NCI-H510A treated with DMSO at 0.1 percent for 48 hours (cell line): ENCODE results near the gene SYT11.
"Not testable (repeated sequence)": the region's sequence is repeated elsewhere in the genome, so short reads cannot be mapped to it uniquely, and the experiment has no call there.

Source experiments
- DNase-seq: peaks from one replicate; lab custom pipeline; 2025; lab: John Stamatoyannopoulos, UW

The SYT11 gene, protein sequence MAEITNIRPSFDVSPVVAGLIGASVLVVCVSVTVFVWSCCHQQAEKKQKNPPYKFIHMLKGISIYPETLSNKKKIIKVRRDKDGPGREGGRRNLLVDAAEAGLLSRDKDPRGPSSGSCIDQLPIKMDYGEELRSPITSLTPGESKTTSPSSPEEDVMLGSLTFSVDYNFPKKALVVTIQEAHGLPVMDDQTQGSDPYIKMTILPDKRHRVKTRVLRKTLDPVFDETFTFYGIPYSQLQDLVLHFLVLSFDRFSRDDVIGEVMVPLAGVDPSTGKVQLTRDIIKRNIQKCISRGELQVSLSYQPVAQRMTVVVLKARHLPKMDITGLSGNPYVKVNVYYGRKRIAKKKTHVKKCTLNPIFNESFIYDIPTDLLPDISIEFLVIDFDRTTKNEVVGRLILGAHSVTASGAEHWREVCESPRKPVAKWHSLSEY

GRCh38 chr1:155859234-155859829 lies at the start of gene SYT11:
Gene SYT11, plus strand, starts transcription at chr1:155859567. Its CDS starts 195 bp downstream, at chr1:155859762.
- peak; percentile 96 for DNase-seq

GRCh38 chr1:155812878-155813277 lies 46.5 kb upstream of the SYT11 start:
- no peak for DNase-seq

DNA sequence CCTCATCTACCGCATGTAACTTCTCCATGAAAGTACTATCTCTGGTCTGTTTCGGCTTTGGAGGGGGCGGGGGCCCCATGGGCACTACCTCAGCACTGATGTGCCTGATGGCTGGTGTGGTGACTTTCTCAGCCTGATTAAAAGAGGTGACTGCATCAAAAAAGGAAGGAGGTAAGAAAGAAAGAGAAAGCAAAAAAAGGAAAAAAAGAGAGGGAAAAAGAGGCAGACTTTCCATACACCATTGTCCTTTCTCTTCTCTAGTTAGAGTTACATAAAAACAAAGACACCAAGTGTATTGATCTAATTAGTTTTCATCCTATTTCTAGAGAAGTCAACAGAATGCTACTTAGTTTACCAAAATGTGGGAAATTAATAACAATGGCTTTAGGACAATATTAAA lies 45.7 kb upstream of the SYT11 start:
- DNase-seq: no peak

DNA sequence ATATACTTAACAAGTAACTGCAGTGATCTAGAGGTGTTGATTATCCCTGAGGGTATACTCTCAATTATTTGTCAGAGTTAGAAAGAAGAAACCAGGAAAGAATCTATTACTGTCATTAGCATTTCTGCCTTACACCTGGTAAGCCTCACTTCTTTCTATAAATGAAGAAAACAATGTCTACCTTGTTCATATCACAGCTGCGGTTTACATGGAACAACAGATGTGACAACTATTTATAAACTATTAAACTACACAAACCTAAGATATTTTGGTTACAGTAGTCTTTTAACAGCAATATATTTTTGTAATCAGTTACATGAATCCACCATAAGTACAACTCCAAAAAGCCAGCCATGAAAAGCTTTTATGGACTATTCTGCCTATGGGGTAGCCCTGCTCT lies 43.0 kb upstream of the SYT11 start:
- DNase-seq: no peak

DNA sequence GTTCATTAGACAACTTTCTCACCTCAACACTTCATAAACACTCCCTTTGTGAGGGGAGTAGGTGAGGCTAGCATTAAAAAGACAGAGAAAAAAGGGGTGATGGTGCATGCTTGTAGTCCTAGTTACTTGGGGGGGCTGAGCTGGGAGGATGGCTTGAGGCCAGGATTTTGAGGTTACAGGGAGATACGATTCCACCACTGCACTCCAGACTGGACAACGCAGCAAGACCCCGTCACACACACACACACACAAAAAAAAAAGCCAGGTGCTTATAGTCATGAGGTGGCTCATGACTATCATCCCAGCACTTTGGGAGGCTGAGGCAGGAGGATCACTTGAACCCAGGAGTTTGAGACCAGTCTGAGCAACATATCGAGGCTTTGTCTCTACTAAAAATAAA lies 31.9 kb upstream of the SYT11 start:
- DNase-seq: no peak

GRCh38 chr1:155831279-155831976 lies 27.9 kb upstream of the SYT11 start:
- DNase-seq: no peak

DNA sequence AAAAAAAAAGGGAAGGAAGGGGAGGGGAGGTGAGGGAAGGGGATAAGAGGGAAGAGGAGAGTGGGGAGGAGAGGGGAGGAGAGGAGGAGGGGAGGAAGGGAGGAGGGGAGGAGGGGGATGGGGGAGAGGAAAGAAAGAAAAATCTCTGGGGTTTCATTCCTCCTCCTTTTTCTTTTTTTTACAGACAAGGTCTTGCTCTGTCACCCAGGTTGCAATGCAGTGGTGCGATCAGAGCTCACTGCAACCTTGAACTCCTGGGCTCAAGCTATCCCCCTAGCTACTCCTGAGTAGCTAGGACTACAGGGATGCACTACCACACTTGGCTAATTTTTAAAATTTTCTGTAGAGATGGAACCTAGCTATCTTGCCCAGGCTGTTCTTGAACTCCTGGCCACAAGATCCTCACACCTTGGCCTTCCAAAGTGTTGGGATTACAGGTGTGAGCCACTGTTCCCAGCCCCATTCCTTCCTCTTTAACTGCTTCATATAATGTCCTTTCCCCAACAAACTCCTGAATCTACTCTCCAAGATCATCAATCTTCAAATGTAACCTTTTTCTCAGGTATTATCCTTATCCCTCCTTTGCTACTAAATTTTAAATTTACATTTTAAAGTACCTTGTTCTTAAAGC lies 25.6 kb upstream of the SYT11 start:
- DNase-seq: no peak

DNA sequence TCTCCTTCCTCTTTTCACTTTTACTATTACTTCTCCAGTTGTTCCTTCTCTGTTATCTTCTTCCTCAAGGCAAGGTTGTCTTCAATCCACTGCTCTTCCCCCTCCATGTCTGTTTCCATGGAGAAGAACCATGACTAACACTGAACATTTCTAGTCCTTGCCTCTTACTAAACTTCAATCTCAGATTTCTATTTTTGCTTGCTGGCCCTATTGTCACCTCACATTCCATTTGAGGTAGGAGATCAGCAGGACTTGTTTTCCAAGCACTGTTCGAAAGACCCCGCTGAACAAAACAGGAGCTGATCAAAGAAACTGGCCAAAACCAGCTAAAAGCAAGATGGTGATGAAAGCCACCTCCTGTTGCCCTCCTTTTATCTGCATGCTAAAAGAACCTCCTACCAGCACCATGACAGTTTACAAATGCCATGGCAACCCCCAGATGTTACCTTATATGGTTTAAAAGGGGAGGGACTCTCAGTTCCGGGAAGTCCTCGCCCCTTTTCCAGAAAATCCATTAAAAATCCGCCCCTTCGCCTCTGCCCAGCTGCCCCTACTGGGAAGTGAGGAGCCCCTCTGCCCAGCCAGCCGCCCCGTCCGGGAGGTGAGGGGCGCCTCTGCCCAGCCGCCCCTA lies 25.0 kb upstream of the SYT11 start:
- DNase-seq: no peak

DNA sequence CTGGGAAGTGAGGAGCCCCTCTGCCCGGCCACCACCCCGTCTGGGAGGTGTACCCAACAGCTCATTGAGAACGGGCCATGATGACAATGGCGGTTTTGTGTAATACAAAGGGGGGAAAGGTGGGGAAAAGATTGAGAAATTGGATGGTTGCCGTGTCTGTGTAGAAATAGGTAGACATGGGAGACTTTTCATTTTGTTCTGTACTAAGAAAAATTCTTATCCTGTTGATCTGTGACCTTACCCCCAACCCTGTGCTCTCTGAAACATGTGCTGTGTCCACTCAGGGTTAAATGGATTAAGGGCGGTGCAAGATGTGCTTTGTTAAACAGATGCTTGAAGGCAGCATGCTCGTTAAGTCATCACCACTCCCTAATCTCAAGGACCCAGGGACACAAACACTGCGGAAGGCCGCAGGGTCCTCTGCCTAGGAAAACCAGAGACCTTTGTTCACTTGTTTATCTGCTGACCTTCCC lies 24.4 kb upstream of the SYT11 start:
- not testable (repeated sequence) for DNase-seq

- DNase-seq: no peak
Measured at GRCh38 chr1:155835548-155835947, 23.8 kb upstream of the SYT11 start.

GRCh38 chr1:155840386-155840785 lies 19.0 kb upstream of the SYT11 start:
- DNase-seq: no peak

DNA sequence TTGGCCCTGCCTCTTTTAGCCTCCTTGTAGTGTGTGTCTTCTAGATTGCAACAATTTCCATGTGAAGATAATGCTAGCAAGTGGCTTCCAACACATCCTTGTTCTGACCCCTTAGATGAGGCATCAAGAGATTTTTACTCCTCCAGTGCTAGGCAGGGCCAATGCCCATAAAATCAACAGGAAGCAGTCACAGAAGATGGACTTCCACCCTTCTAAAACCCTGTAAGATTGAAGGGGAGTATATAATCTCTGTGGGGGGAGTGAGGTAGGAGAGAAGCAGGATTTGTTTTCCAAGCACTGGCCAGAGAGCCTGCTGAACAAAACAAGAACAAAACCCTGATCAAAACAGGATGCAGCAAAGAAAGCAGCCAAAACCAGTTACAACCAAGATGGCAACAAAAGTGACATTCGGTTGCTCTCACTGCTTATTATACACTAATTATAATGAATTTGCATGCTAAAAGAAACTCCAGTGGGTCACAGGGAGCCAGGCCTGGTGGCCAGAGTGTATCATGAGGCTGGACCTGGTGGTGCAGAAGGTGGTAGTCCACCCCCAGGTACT lies 14.4 kb upstream of the SYT11 start:
- no peak for DNase-seq

DNA sequence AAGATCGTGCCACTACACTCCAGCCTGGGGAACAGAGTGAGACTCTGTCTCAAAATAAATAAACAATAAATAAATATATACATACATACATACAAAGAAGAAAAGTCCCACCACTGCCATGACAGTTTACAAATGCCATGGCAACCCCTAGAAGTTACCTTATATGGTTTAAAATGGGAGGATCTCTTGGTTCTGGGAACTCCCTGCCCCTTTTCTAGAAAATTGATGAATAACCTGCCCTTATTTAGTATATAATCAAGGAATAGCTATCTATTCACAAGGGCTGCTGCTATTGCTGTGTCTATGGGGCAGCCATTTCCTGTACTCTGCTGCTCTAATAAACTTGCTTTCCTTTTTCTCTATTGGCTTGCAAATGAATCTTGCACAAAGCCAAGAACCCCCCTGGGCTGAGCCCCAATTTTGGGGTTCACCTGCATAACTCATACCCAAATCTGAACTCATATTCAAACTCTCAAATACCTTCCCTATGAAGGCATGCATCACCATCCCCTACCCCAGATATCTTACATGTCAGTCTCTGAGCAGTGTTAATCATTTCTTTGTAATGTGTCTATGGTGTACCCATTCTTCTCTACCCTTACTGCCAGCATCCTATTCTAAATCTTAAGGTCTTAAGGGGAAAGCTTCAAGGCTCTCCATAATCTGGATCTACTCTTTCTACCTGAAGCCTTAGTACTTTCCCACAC lies 11.4 kb upstream of the SYT11 start:
- DNase-seq: no peak

GRCh38 chr1:155850345-155850744 lies 9.0 kb upstream of the SYT11 start:
- DNase-seq: no peak

DNA sequence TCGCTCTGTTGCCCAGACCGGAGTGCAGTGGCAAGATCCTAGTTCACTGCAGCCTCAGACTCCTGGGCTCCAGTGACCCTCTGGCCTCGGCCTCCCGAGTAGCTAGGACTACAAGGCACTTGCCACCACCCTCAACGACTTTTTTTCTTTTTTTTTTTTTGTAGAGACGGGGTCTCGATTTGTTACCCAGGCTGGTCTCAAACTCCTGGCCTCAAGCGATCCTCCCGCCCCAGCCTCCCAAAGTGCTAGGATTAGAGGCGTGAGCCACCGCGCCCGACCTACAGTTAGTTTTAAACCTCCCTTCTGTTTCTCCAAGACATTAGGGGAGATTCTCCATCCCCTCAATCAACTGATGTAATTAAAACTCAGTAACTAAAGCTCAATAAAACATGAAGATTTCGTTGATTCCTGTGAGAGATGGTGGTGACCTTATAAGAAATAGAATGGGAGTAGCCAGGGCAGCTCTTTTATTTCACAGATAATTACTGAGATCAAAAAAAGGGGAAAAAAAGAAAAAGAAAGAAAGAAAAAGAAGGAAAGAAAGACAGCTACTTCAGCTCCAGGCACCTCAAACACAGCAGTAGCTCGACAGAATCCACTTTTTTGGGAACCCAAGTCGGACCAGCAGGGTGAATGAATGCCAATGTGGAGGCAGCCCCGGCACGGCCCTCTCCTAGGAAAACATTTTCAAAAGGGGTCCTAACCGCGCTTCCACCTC lies 3.0 kb upstream of the SYT11 start:
- no peak for DNase-seq

- DNase-seq: peak; percentile 90
Measured at GRCh38 chr1:155856975-155857930, 2.1 kb upstream of the SYT11 start, which contains the start of gene GON4L. Gene GON4L, minus strand, starts transcription at chr1:155857214. Its CDS starts 3,434 bp downstream, at chr1:155853780.

DNA sequence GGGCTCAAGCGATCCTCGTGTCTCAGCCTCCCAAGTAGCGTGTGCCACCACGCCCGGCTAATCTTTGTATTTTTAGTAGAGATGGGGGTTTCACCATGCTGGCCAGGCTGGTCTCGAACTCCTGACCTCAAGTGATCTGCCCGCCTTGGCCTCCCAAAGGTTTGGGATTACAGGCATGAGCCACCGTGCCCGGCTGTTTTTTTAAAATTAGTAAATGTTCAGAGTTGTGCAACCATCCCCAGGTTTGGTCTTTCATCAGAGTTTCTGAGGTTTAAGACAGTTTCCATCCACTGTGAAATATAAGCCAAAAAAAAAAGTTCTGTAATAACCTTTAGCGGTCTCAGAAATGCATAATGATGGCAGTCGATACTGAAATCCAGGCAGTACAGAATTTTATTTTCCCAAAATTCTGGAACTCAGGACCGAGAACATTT lies 550 bp upstream of the SYT11 start:
- no peak for DNase-seq

GRCh38 chr1:155859881-155860871 lies 809 bp downstream of the SYT11 start:
- DNase-seq: peak; percentile 79
